Mononuclear cell (primary cell): ENCODE data around the gene IFT27. TPM values are rescaled to one million over a fixed set of nuclear protein-coding genes. Genes with fewer than 3 reads are reported as not detected.
"Not testable (repeated sequence)": the region's sequence is repeated elsewhere in the genome, so short reads cannot be mapped to it uniquely, and the experiment has no call there.

Source experiments
- H3K27me3 ChIP-seq: 2 replicates; pipeline ENCODE4 v1.6.0; 2011; ENCODE audit warnings: low read length, control low read depth; ENCODE audit not compliant: insufficient read depth
- H3K4me1 ChIP-seq: 2 replicates; pipeline ENCODE4 v1.5.1; 2011; ENCODE audit warnings: mild to moderate bottlenecking, low read length, control low read depth; ENCODE audit not compliant: insufficient read depth
- H3K4me3 ChIP-seq: 2 replicates; pipeline ENCODE4 v1.5.1; 2011; ENCODE audit warnings: mild to moderate bottlenecking, low read length, moderate library complexity
- H3K9me3 ChIP-seq: 2 replicates; pipeline ENCODE4 v1.5.1; 2011; ENCODE audit warnings: low read depth, mild to moderate bottlenecking, control low read depth, low read length
- total RNA-seq: library from RNA; depleted of rRNA; stranded (reverse); fragments of >200 nt; gene quantifications from one replicate; pipeline ENCODE4 v1.2.3, GENCODE V29; 2012

Gene IFT27
- total RNA-seq, 1 donor, result 1.6 TPM

- Histone ChIP-seq H3K9me3 (no peaks in the 10 kb centered on the region), H3K27me3 (no peaks in the 10 kb centered on the region), H3K4me1 (peaks cover 30% of the 10 kb centered on the region), H3K4me3 (no peak overlapping the region)
Observed at GRCh38 chr22:36732609-36733008, 43.3 kb downstream of the IFT27 start.

GRCh38 chr22:36731916-36732315, 44.0 kb downstream of the IFT27 start:
- H3K9me3 ChIP-seq, result no peaks in the 10 kb centered on the region
- no peaks in the 10 kb centered on the region for H3K27me3 ChIP-seq
- H3K4me1 ChIP-seq, result peaks cover 23% of the 10 kb centered on the region
- no peak overlapping the region for H3K4me3 ChIP-seq

GRCh38 chr22:36731321-36731720, 44.6 kb downstream of the IFT27 start:
- H3K27me3 ChIP-seq, H3K4me3 ChIP-seq, H3K9me3 ChIP-seq: not testable (repeated sequence)
- peaks cover 19% of the 10 kb centered on the region for H3K4me1 ChIP-seq

GRCh38 chr22:36730176-36730858, 45.6 kb downstream of the IFT27 start:
- H3K27me3 ChIP-seq, result no peaks in the 10 kb centered on the region
- no peaks in the 10 kb centered on the region for H3K9me3 ChIP-seq
- peaks cover 17% of the 10 kb centered on the region for H3K4me1 ChIP-seq
- H3K4me3 ChIP-seq, result no peak overlapping the region

GRCh38 chr22:36729321-36729720, 46.6 kb downstream of the IFT27 start:
- H3K27me3 ChIP-seq, result no peaks in the 10 kb centered on the region
- peaks cover 7% of the 10 kb centered on the region for H3K4me1 ChIP-seq
- H3K4me3 ChIP-seq, result no peak overlapping the region
- no peaks in the 10 kb centered on the region for H3K9me3 ChIP-seq

- no peaks in the 10 kb centered on the region for H3K4me1 ChIP-seq
- no peaks in the 10 kb centered on the region for H3K9me3 ChIP-seq
- H3K27me3 ChIP-seq, result peaks cover 2% of the 10 kb centered on the region
- no peak overlapping the region for H3K4me3 ChIP-seq
Observed at GRCh38 chr22:36728505-36728904, 47.4 kb downstream of the IFT27 start.

GRCh38 chr22:36727927-36728488, 47.9 kb downstream of the IFT27 start:
- no peaks in the 10 kb centered on the region for H3K9me3 ChIP-seq
- H3K4me1 ChIP-seq, result no peaks in the 10 kb centered on the region
- H3K27me3 ChIP-seq, result peaks cover 4% of the 10 kb centered on the region
- H3K4me3 ChIP-seq, result no peak overlapping the region

- Histone ChIP-seq H3K9me3 (no peaks in the 10 kb centered on the region), H3K4me3 (no peak overlapping the region), H3K4me1 (no peaks in the 10 kb centered on the region), H3K27me3 (peaks cover 10% of the 10 kb centered on the region)
Observed at GRCh38 chr22:36727110-36727509, 48.8 kb downstream of the IFT27 start.

- Histone ChIP-seq H3K4me3 (no peak overlapping the region), H3K27me3 (peaks cover 20% of the 10 kb centered on the region), H3K9me3 (no peaks in the 10 kb centered on the region), H3K4me1 (no peaks in the 10 kb centered on the region)
Observed at GRCh38 chr22:36726007-36726380, 49.9 kb downstream of the IFT27 start.

GRCh38 chr22:36725366-36726006, 50.4 kb downstream of the IFT27 start:
- H3K4me1 ChIP-seq, result no peaks in the 10 kb centered on the region
- H3K9me3 ChIP-seq, result no peaks in the 10 kb centered on the region
- H3K27me3 ChIP-seq, result peaks cover 22% of the 10 kb centered on the region
- H3K4me3 ChIP-seq, result no peak overlapping the region

- H3K9me3 ChIP-seq, result no peaks in the 10 kb centered on the region
- H3K4me3 ChIP-seq, result no peak overlapping the region
- peaks cover 22% of the 10 kb centered on the region for H3K27me3 ChIP-seq
- no peaks in the 10 kb centered on the region for H3K4me1 ChIP-seq
Observed at GRCh38 chr22:36724836-36725235, 51.1 kb downstream of the IFT27 start.

GRCh38 chr22:36722055-36722454, 53.9 kb downstream of the IFT27 start:
- no peaks in the 10 kb centered on the region for H3K9me3 ChIP-seq
- H3K4me3 ChIP-seq, result no peak overlapping the region
- no peaks in the 10 kb centered on the region for H3K4me1 ChIP-seq
- peaks cover 26% of the 10 kb centered on the region for H3K27me3 ChIP-seq

GRCh38 chr22:36715647-36716046, 60.3 kb downstream of the IFT27 start:
- H3K27me3 ChIP-seq, result peaks cover 7% of the 10 kb centered on the region
- no peak overlapping the region for H3K4me3 ChIP-seq
- H3K9me3 ChIP-seq, result no peaks in the 10 kb centered on the region
- no peaks in the 10 kb centered on the region for H3K4me1 ChIP-seq

GRCh38 chr22:36714110-36714509, 61.8 kb downstream of the IFT27 start:
- no peaks in the 10 kb centered on the region for H3K9me3 ChIP-seq
- H3K4me3 ChIP-seq, result no peak overlapping the region

GRCh38 chr22:36713436-36713835, 62.5 kb downstream of the IFT27 start:
- Histone ChIP-seq H3K27me3 (peaks cover 3% of the 10 kb centered on the region), H3K4me1 (no peaks in the 10 kb centered on the region), H3K4me3 (no peak overlapping the region), H3K9me3 (no peaks in the 10 kb centered on the region)

More at GRCh38 chr22:36714110-36714509, 61.8 kb downstream of the IFT27 start:
- peaks cover 3% of the 10 kb centered on the region for H3K27me3 ChIP-seq
- H3K4me1 ChIP-seq, result no peaks in the 10 kb centered on the region
